Natural killer cell (primary cell): Measurements from ENCODE around the gene IRF1. TPM values are rescaled to one million over a fixed set of nuclear protein-coding genes. Genes with fewer than 3 reads are reported as not detected.
A peak's percentile ranks its signal among the peaks of the same experiment; 100 is the strongest.
"Not testable (repeated sequence)": the region's sequence is repeated elsewhere in the genome, so short reads cannot be mapped to it uniquely, and the experiment has no call there.

Experiments
- ATAC-seq, 3 donors: fragments of 150-1000 bp in 2 of 3; fragments of 200-7000 bp in 1 of 3; cut with Tn5 transposase; 1 replicate in 1 of 3; 2 replicates in 2 of 3; pipeline ENCODE4 v1.10.0; 2021; ENCODE audit warnings: mild to moderate bottlenecking in 2 of 3, moderate library complexity in 2 of 3
- DNase-seq, 2 donors: peaks; one replicate each; pipeline versions ENCODE4 v3.0.0 to v3.0.0-alpha.2; 2013 to 2021; ENCODE audit warnings: mixed read lengths in 1 of 2
- H3K27ac ChIP-seq: one replicate; pipeline ENCODE4 v1.5.1; 2013; ENCODE audit warnings: mild to moderate bottlenecking, low read length
- H3K27me3 ChIP-seq: one replicate; pipeline ENCODE4 v1.6.1; 2013; ENCODE audit warnings: low read length; ENCODE audit not compliant: control insufficient read depth, insufficient read depth
- H3K36me3 ChIP-seq: one replicate; pipeline ENCODE4 v1.6.1; 2013; ENCODE audit warnings: low read length; ENCODE audit not compliant: control insufficient read depth, insufficient read depth
- H3K4me1 ChIP-seq: one replicate; pipeline ENCODE4 v1.6.1; 2013; ENCODE audit warnings: low read length; ENCODE audit not compliant: control insufficient read depth, insufficient read depth
- H3K4me3 ChIP-seq: one replicate; pipeline ENCODE4 v1.5.1; 2013; ENCODE audit warnings: low read length
- H3K9me3 ChIP-seq: one replicate; pipeline ENCODE4 v1.6.1; 2013; ENCODE audit warnings: low read length; ENCODE audit not compliant: control insufficient read depth, insufficient read depth
- H3K27ac Mint-ChIP-seq, 2 donors: one replicate each; pipeline ENCODE4 v1.8.0; 2022; ENCODE audit warnings: mild to moderate bottlenecking in 2 of 2, mixed read lengths in 2 of 2, moderate library complexity in 1 of 2
- H3K27me3 Mint-ChIP-seq, 2 donors: one replicate each; pipeline ENCODE4 v1.8.0; 2022; ENCODE audit warnings: low read depth in 2 of 2, mixed read lengths in 2 of 2
- H3K36me3 Mint-ChIP-seq: one replicate; pipeline ENCODE4 v1.8.0; 2022; ENCODE audit warnings: mixed read lengths
- H3K4me1 Mint-ChIP-seq, 2 donors: one replicate each; pipeline ENCODE4 v1.8.0; 2022; ENCODE audit warnings: mixed read lengths in 2 of 2
- H3K4me3 Mint-ChIP-seq: one replicate; pipeline ENCODE4 v1.8.0; 2022; ENCODE audit warnings: mild to moderate bottlenecking, moderate library complexity, mixed read lengths
- H3K9me3 Mint-ChIP-seq, 2 donors: one replicate each; pipeline ENCODE4 v1.8.0; 2022; ENCODE audit warnings: mixed read lengths in 2 of 2
- WGBS: methylation state at CpG from one replicate; pipeline ENCODE4 v1.1.7; 2013; ENCODE audit warnings: missing lambda C conversion rate; ENCODE audit not compliant: insufficient coverage; 5-methylcytosine and 5-hydroxymethylcytosine counted together
- intact Hi-C: fragments of 100-400 bp; cut with micrococcal nuclease; formaldehyde crosslinking; loops from one replicate; pipeline ENCODE4 v1.14.2; 2022
- total RNA-seq, 4 donors: library from RNA; stranded (reverse); fragments of 120-200 nt in 1 of 4; gene quantifications; one replicate each; pipeline versions ENCODE4 v1.2.3 to v1.2.4, GENCODE V29; 2013 to 2022
- TF ChIP-seq, protein P1 (sequence below): fragments of 200-600 bp; IDR thresholded peaks from one replicate; pipeline ENCODE4 v1.8.0; 2022; ENCODE audit warnings: antibody characterized with exemption

IRF1 gene
- total RNA-seq, 3 donors from 2014 or later (not counting 1 experiment from before 2014, with no cell fraction given) = 1,190 to 1,513 (median 1,282) TPM

DNA sequence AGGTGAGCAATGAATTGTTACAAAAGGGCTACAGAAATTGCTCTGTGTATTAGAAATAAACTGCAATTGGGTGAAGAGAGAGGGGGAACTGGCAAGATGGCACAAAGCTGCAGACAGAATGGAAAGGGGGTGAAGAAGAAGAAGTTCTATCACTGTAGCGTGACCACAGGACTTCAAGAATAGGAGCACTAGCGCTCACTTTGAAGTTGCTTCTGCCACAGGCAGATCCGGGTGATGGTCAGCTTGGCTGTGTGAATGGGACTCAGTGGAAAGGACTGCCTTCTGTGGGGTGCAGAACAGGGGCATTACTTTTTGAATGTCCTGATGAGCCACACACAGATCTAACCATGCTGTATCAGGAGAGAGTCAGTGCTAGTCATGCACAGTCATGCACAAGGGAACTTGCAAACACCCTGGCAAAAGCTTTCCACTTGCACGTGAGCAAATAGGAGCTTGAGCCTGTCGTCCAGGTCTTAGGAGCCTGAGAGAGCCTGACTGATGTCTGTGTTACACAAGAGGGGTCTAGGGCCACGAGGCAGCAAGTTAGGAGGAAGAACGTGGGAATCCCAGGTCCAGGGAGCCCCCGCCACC, 36.5 kb upstream of the IRF1 start:
- no peak overlapping the region for H3K27ac Mint-ChIP-seq
- ATAC-seq (peak in 2 of 3 donors; percentile 7 to 51), DNase-seq (no peak)
- H3K27ac ChIP-seq = no peak overlapping the region
- WGBS = 57% methylated on average over 8 of the region's 8 CpGs
- no peak overlapping the region for H3K4me3 ChIP-seq
- H3K27me3 ChIP-seq = no peaks in the 10 kb centered on the region
- no peaks in the 10 kb centered on the region for H3K36me3 ChIP-seq
- H3K36me3 Mint-ChIP-seq = no peaks in the 10 kb centered on the region
- H3K4me1 Mint-ChIP-seq = peaks cover 6 to 27% of the 10 kb centered on the region in 2 donors
- H3K4me3 Mint-ChIP-seq = no peak overlapping the region
- TF ChIP-seq, protein P1, sequence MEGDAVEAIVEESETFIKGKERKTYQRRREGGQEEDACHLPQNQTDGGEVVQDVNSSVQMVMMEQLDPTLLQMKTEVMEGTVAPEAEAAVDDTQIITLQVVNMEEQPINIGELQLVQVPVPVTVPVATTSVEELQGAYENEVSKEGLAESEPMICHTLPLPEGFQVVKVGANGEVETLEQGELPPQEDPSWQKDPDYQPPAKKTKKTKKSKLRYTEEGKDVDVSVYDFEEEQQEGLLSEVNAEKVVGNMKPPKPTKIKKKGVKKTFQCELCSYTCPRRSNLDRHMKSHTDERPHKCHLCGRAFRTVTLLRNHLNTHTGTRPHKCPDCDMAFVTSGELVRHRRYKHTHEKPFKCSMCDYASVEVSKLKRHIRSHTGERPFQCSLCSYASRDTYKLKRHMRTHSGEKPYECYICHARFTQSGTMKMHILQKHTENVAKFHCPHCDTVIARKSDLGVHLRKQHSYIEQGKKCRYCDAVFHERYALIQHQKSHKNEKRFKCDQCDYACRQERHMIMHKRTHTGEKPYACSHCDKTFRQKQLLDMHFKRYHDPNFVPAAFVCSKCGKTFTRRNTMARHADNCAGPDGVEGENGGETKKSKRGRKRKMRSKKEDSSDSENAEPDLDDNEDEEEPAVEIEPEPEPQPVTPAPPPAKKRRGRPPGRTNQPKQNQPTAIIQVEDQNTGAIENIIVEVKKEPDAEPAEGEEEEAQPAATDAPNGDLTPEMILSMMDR = no peak
- no peaks in the 10 kb centered on the region for H3K9me3 ChIP-seq
- H3K27me3 Mint-ChIP-seq = no peaks in the 10 kb centered on the region
- H3K4me1 ChIP-seq = peaks cover 17% of the 10 kb centered on the region
- no peaks in the 10 kb centered on the region for H3K9me3 Mint-ChIP-seq
- intact Hi-C loops = loop anchor here (5.0 kb wide), 1 partner anchor 295 kb away; no protein-coding TSS in a partner anchor

DNA sequence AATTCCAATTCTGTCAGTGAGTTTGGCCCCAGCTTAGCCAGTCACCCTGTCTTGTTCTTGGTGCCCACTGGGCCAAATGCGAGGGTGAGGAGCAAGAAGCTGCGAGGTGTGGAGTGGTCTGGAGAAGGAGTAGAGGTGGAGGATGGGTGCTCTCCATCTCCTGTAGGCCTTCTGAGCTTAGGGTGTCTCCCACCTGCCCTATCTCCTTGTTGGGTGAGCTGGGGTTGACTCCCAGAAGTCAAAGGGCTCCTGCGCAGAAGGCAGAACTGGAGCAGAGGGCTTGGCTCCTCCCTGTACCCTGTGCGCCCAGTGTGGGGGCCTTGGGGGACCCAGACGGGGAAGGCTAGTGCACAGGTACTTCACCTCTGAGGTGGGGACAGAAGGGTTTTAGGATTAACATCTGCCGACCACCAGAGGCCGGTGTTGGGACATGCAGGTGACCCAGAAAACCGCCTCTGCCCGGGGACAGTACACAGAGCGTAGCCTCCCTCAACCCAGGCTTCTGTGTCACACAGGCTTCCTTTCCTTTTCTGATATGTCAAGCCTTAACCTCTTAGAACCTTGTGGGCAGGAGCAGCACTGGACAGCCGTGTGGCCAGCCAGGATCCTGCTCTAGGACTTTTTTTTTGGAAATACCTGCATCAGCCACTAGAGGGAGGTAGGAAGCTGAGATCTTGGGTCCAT, 35.9 kb upstream of the IRF1 start:
- Mint-ChIP-seq H3K27ac (no peak overlapping the region), H3K4me3 (no peak overlapping the region), H3K36me3 (no peaks in the 10 kb centered on the region), H3K4me1 (peaks cover 6 to 24% of the 10 kb centered on the region in 2 donors), H3K27me3 (no peaks in the 10 kb centered on the region), H3K9me3 (no peaks in the 10 kb centered on the region)
- intact Hi-C loops = loop anchor here (5.0 kb wide), 1 partner anchor 296 kb away; no protein-coding TSS in a partner anchor
- no peaks in the 10 kb centered on the region for H3K9me3 ChIP-seq
- no peaks in the 10 kb centered on the region for H3K27me3 ChIP-seq
- TF ChIP-seq, protein P1 = peak; percentile 97
- H3K4me3 ChIP-seq = no peak overlapping the region
- DNase-seq = peak; percentile 29 to 73
- H3K36me3 ChIP-seq = no peaks in the 10 kb centered on the region
- peaks cover 17% of the 10 kb centered on the region for H3K4me1 ChIP-seq
- ATAC-seq = peak; percentile 76 to 85 (median 85)
- no peak overlapping the region for H3K27ac ChIP-seq
- WGBS = 50% methylated on average over 11 of the region's 11 CpGs

DNA sequence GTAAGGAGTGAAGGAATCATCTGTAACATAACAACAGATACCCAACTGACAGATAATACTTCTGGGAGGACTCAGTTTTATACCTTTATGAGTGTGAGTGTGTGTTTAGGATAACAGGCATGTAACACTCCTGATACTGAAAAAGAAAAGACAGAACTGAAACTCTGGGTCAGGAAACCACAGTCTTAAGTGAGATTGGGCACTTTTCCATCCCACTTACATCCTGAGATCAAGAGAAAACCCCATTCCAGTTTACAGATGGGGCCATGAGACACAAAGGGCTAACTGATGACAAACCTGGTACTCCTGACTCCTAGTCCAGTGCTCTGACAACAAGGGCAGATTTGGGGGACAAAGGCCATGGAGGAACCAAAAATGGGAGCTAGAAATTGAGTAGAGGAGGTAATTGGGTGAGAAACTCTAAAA, 34.7 kb upstream of the IRF1 start:
- no peak for ATAC-seq
- Histone ChIP-seq H3K27me3 (no peaks in the 10 kb centered on the region), H3K36me3 (no peaks in the 10 kb centered on the region), H3K9me3 (no peaks in the 10 kb centered on the region), H3K27ac (no peak overlapping the region), H3K4me1 (peaks cover 17% of the 10 kb centered on the region), H3K4me3 (no peak overlapping the region)
- H3K27ac Mint-ChIP-seq = no peak overlapping the region
- intact Hi-C loops = loop anchor here (5.0 kb wide), 1 partner anchor 297 kb away; no protein-coding TSS in a partner anchor
- H3K4me1 Mint-ChIP-seq = peaks cover 6 to 20% of the 10 kb centered on the region in 2 donors
- H3K27me3 Mint-ChIP-seq = no peaks in the 10 kb centered on the region
- no peaks in the 10 kb centered on the region for H3K9me3 Mint-ChIP-seq
- no peak overlapping the region for H3K4me3 Mint-ChIP-seq
- no peak for DNase-seq
- TF ChIP-seq, protein P1 = no peak
- H3K36me3 Mint-ChIP-seq = no peaks in the 10 kb centered on the region

DNA sequence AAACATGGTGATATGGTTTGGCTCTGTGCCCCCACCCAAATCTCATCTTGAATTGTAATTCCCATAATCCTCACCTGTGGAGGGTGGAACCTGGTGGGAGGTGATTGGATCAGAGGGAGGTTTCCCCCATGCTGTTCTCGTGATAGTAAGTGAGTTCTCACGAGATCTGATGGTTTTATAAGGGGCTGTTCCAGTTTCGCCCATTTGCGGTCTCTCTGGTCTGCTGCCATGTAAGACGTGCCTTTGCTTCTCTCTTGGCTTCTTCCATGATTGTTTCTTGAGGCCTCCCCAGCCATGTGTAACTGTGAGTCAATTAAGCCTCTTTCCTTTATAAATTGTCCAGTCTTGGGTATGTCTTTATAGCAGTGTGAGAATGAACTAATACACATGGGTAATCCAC, 34.3 kb upstream of the IRF1 start:
- H3K27ac Mint-ChIP-seq, DNase-seq, ATAC-seq, H3K36me3 ChIP-seq, H3K4me3 ChIP-seq, H3K9me3 ChIP-seq, H3K27me3 ChIP-seq, H3K36me3 Mint-ChIP-seq, H3K9me3 Mint-ChIP-seq, H3K4me3 Mint-ChIP-seq, H3K27ac ChIP-seq, H3K27me3 Mint-ChIP-seq: not testable (repeated sequence)
- peaks cover 6 to 20% of the 10 kb centered on the region in 2 donors for H3K4me1 Mint-ChIP-seq
- 86% methylated on average over 5 of the region's 5 CpGs for whole genome bisulfite sequencing
- intact Hi-C loops = loop anchor here (5.0 kb wide), 1 partner anchor 297 kb away; no protein-coding TSS in a partner anchor
- peaks cover 17% of the 10 kb centered on the region for H3K4me1 ChIP-seq

- peaks cover 17% of the 10 kb centered on the region for H3K4me1 ChIP-seq
- ATAC-seq, H3K27ac Mint-ChIP-seq, H3K27me3 Mint-ChIP-seq, DNase-seq, intact Hi-C loops, H3K27me3 ChIP-seq, H3K4me3 Mint-ChIP-seq, H3K9me3 ChIP-seq, H3K4me3 ChIP-seq, H3K36me3 ChIP-seq, H3K27ac ChIP-seq, H3K9me3 Mint-ChIP-seq, H3K36me3 Mint-ChIP-seq: not testable (repeated sequence)
- peaks cover 6 to 13% of the 10 kb centered on the region in 2 donors for H3K4me1 Mint-ChIP-seq
- WGBS = 100% methylated on average over 1 of the region's 1 CpG
These were observed 31.5 kb upstream of the IRF1 start for GRCh38 chr5:132522067-132522466.
